A673 (cell line): Measurements from ENCODE around the gene IFT122.

Source experiments
- CTCF ChIP-seq: fragments of 300-800, 200-600 bp; sonication (generic); conservative IDR thresholded peaks from 2 replicates; pipeline ENCODE4 v1.5.1; 2017; ENCODE audit warnings: low read depth, mild to moderate bottlenecking, antibody characterized with exemption, low read length, moderate library complexity, mixed read lengths
- EZH2 ChIP-seq: fragments of 200-600 bp; sonication (generic); IDR thresholded peaks from 2 replicates; pipeline ENCODE4 v1.6.1; 2017; ENCODE audit warnings: borderline replicate concordance, low read depth, mild to moderate bottlenecking, mixed read lengths, antibody characterized with exemption, low read length; ENCODE audit not compliant: poor library complexity, severe bottlenecking

- TF ChIP-seq CTCF (no peak), EZH2 (no peak)
Observed at GRCh38 chr3:129563332-129563731, 123.3 kb downstream of the IFT122 start.
